ENCODE results near the gene TOMM70.

DNA sequence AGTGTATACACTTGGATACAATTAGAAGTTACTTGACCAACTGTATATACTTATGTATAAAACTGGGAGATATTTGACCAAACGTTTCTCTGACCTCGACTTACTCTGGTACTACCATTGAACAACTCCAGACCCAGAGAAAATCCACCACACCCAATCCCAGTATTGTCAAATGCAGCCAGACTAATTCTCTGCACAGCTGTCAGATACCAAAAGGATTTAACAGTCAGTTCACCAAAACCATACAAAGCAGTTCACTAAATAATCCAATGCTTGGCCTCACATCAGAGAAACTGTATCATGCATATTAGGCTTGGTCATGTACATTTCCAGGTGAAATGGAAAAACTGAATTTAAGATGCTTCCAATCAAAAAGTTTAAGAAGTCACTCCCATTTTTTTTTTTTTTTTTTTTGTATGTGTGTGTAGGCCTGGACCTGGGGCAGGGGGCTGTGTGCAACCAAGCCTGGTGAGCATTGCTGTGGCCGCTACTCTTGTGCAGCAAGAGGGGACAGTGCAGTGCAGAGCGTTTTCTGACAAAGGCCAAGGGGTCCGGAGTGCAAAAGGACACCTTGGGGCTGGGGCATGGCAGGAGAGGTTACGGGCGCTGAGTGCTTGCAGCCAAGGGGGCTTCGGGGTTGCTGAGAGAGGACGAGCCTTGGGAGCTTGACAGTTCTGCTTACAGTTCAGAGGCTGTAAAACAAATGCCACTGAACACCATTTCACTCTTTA is 1.4 kb downstream of the TOMM70 start:
- no peak for TF ChIP-seq POLR2A (IDR thresholded peaks at IDR 0.05; ENCODE audit: low read length)
- no peak for TF ChIP-seq GATA1 (IDR thresholded peaks at IDR 0.05; ENCODE audit: low read depth, low read length)

Data from erythroblast (primary cell).